A673 (cell line): ENCODE measurements around the gene FEN1. TPM values are rescaled to one million over a fixed set of nuclear protein-coding genes. Genes with fewer than 3 reads are reported as not detected.
A peak's percentile ranks its signal among the peaks of the same experiment; 100 is the strongest.

ENCODE experiments used
- Bru-seq: library from RNA; stranded (reverse); fragments of 400-500 nt; gene quantifications from one replicate; lab custom pipeline; 2021; lab: Mats Ljungman, UMichigan
- BruChase-seq, 2 experiments: library from RNA; stranded (reverse); fragments of 400-500 nt; gene quantifications; one replicate each; lab custom pipeline; 2021; lab: Mats Ljungman, UMichigan
- BruUV-seq: library from RNA; stranded (reverse); fragments of 400-500 nt; replicated peaks from 2 replicates; lab custom pipeline; 2021; lab: Mats Ljungman, UMichigan
- CTCF ChIA-PET: fragments of 300-600 bp; sonication (Branson Sonifier 250); formaldehyde crosslinking; loops from one replicate; lab custom pipeline; 2022; ENCODE audit warnings: antibody characterized with exemption; lab: Charles Lee
- POLR2A ChIA-PET: fragments of 300-600 bp; sonication (Branson Sonifier 250); formaldehyde crosslinking; loops from one replicate; lab custom pipeline; 2022; ENCODE audit warnings: antibody characterized with exemption; ENCODE audit not compliant: low non-redundant PET; lab: Charles Lee
- DNase-seq: peaks from one replicate; pipeline ENCODE4 v3.0.0-alpha.2; 2015; ENCODE audit warnings: low spot score
- H3K27ac ChIP-seq: fragments of 200-600 bp; sonication (generic); 2 replicates; pipeline ENCODE4 v1.5.1; 2016; ENCODE audit warnings: mixed run types, low read depth, mild to moderate bottlenecking, mixed read lengths, antibody characterized with exemption, low read length; ENCODE audit not compliant: poor library complexity, severe bottlenecking
- H3K27me3 ChIP-seq: fragments of 200-600 bp; sonication (generic); replicated peaks from 2 replicates; pipeline ENCODE4 v1.6.1; 2017; ENCODE audit warnings: mixed run types, low read depth, mild to moderate bottlenecking, mixed read lengths, antibody characterized with exemption, low read length; ENCODE audit not compliant: insufficient read depth, poor library complexity
- H3K36me3 ChIP-seq: fragments of 200-600 bp; sonication (generic); 2 replicates; pipeline ENCODE4 v1.6.1; 2016; ENCODE audit warnings: mixed run types, mild to moderate bottlenecking, mixed read lengths, antibody characterized with exemption, low read length; ENCODE audit not compliant: insufficient read depth, poor library complexity, severe bottlenecking
- H3K4me1 ChIP-seq: fragments of 200-600 bp; sonication (generic); 2 replicates; pipeline ENCODE4 v1.6.1; 2017; ENCODE audit warnings: mixed run types, mild to moderate bottlenecking, mixed read lengths, antibody characterized with exemption, low read length; ENCODE audit not compliant: insufficient read depth, poor library complexity, severe bottlenecking
- H3K4me3 ChIP-seq: fragments of 200-600 bp; sonication (generic); 2 replicates; pipeline ENCODE4 v1.5.1; 2016; ENCODE audit warnings: low read depth, mixed run types, mild to moderate bottlenecking, mixed read lengths, low read length; ENCODE audit not compliant: poor library complexity, severe bottlenecking
- H3K9me3 ChIP-seq: fragments of 200-600 bp; sonication (generic); 2 replicates; pipeline ENCODE4 v1.6.1; 2016; ENCODE audit warnings: mixed run types, low read depth, mild to moderate bottlenecking, mixed read lengths, antibody characterized with exemption, low read length; ENCODE audit not compliant: poor library complexity, severe bottlenecking
- CTCF ChIP-seq: fragments of 300-800, 200-600 bp; sonication (generic); conservative IDR thresholded peaks from 2 replicates; pipeline ENCODE4 v1.5.1; 2017; ENCODE audit warnings: low read depth, mild to moderate bottlenecking, antibody characterized with exemption, low read length, moderate library complexity, mixed read lengths
- EZH2 ChIP-seq: fragments of 200-600 bp; sonication (generic); IDR thresholded peaks from 2 replicates; pipeline ENCODE4 v1.6.1; 2017; ENCODE audit warnings: borderline replicate concordance, low read depth, mild to moderate bottlenecking, mixed read lengths, antibody characterized with exemption, low read length; ENCODE audit not compliant: poor library complexity, severe bottlenecking
- intact Hi-C: fragments of 100-400 bp; cut with micrococcal nuclease; formaldehyde crosslinking; loops from one replicate; pipeline ENCODE4 v1.10.0; 2022; ENCODE audit not compliant: unreplicated experiment
- long read RNA-seq: library from polyadenylated mRNA; stranded (forward); transcript quantifications from one replicate; pipeline ENCODE4 v2.0.0, GENCODE V29; 2022
- total RNA-seq: library from RNA; stranded (reverse); gene quantifications from 2 replicates; pipeline ENCODE4 v1.2.3, GENCODE V29; 2021

FEN1 gene, protein sequence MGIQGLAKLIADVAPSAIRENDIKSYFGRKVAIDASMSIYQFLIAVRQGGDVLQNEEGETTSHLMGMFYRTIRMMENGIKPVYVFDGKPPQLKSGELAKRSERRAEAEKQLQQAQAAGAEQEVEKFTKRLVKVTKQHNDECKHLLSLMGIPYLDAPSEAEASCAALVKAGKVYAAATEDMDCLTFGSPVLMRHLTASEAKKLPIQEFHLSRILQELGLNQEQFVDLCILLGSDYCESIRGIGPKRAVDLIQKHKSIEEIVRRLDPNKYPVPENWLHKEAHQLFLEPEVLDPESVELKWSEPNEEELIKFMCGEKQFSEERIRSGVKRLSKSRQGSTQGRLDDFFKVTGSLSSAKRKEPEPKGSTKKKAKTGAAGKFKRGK
- total RNA-seq (140 and 152 TPM in 2 replicates), Bru-seq, nascent RNA (percentile 99 among the genes with signal in this experiment), BruChase-seq, experiment 1, labeled RNA remaining after a 2-hour chase (percentile 100 among the genes with signal in this experiment), BruChase-seq, experiment 2, labeled RNA remaining after a 6-hour chase (percentile 100 among the genes with signal in this experiment)
- long read RNA-seq, transcript FEN1-201 (2 exons, 2,296 nt) = major isoform, 470 of 554 reads
- long read RNA-seq, partial matches to known transcripts = 0 of 554 reads
- long read RNA-seq, other reads (novel, unspliced or antisense) = 81 of 554 reads

DNA sequence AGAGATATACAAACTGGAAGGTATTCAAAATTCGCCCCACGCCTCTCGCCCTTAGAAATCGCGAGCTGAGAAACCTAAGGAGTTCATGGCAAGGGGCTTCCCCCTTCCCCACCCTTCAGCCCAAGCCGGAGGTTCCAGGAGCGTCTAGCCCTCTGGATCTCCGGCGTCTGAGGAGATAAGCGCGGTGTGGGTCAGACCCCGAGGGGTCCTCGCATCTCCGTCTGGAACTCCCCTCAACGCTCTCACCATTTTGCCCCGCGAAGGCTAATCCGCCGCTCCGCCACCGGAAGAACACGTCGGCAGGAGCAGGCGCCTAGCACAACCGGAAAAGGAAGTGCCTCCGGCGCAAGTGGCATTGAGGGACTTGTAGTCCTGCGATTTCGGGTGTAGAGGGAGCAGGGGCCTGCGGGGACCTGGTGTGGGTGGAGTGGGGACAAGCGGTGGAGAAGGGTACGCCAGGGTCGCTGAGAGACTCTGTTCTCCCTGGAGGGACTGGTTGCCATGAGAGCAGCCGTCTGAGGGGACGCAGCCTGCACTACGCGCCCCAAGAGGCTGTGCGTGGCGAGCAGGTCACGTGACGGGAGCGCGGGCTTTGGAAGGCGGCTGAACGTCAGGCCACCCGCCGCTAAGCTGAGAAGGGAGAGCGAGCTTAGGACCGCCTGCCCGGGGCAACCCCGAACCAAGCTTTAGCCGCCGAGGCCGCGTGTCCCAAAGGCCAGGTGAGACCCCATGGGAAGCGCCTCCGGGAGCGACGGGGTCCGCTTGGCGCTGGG, at the start of gene FEN1, which contains the start of gene TMEM258:
TSS of gene FEN1 (plus strand) at position 602 of the 773 bp plus-strand sequence. CDS start 2,451 bp downstream, outside the sequence.
TSS of gene TMEM258 (minus strand) at position 290 of the 773 bp plus-strand sequence. CDS start at position 249, 41 bp downstream.
- H3K36me3 ChIP-seq = peaks cover 62% of the 10 kb centered on the region
- H3K27ac ChIP-seq = peak within 1 kb of the TSS; percentile 100
- no peaks in the 10 kb centered on the region for H3K9me3 ChIP-seq
- no peak for TF ChIP-seq CTCF
- TF ChIP-seq EZH2 = no peak
- H3K4me3 ChIP-seq = peak within 1 kb of the TSS; percentile 100
- ChIA-PET CTCF (interaction anchor here (0.6 to 1.2 kb wide), 4 partner anchors 24 to 888 kb away, joined by 3 to 4 read pairs (median 4); partner anchors contain the start of gene FADS1), POLR2A (no interaction called here)
- intact Hi-C loops = no loop called here
- BruUV-seq = no TSS peak
- peaks cover 16% of the 10 kb centered on the region for H3K4me1 ChIP-seq
- H3K27me3 ChIP-seq = no peaks in the 10 kb centered on the region
- DNase-seq = peak; percentile 98

DNA sequence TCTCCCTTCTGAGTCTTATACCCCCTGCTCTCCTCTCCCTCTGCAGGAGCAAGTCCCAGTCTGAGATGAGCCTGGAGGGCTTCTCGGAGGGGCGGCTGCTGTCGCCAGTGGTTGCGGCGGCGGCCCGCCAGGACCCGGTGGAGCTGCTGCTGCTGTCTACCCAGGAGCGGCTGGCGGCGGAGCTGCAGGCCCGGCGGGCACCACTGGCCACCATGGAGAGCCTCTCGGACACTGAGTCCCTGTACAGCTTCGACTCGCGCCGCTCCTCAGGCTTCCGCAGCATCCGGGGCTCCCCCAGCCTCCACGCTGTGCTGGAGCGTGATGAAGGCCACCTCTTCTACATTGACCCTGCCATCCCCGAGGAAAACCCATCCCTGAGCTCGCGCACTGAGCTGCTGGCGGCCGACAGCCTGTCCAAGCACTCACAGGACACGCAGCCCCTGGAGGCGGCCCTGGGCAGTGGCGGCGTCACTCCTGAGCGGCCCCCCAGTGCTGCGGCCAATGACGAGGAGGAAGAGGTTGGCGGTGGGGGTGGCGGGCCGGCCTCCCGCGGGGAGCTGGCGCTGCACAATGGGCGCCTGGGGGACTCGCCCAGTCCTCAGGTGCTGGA, 49.1 kb upstream of the FEN1 start:
- ChIA-PET POLR2A (no interaction called here), CTCF (interaction anchor here (2.3 kb wide), 1 partner anchor 10 kb away, joined by 10 read pairs; no protein-coding TSS in a partner anchor)
- no peak overlapping the region for H3K4me3 ChIP-seq
- no peak overlapping the region for H3K27ac ChIP-seq
- H3K4me1 ChIP-seq = no peaks in the 10 kb centered on the region
- H3K27me3 ChIP-seq = no peaks in the 10 kb centered on the region
- no peak for DNase-seq
- intact Hi-C loops = no loop called here
- TF ChIP-seq CTCF (no peak), EZH2 (no peak)
- peaks cover 4% of the 10 kb centered on the region for H3K36me3 ChIP-seq
- no peaks in the 10 kb centered on the region for H3K9me3 ChIP-seq
- no TSS peak for BruUV-seq
